ENCODE measurements around the gene APP. TPM values are rescaled to one million over a fixed set of nuclear protein-coding genes. Genes with fewer than 3 reads are reported as not detected.

APP gene
- total RNA-seq, 1 experiment from 2014 or later, result 560 TPM

- TF ChIP-seq ARID4B (CRISPR knock-in tag; IDR thresholded peaks at IDR 0.05; ENCODE audit: borderline replicate concordance), result no peak
These were observed 169.2 kb downstream of the APP start (continued) for GRCh38 chr21:26001356-26001755.

GRCh38 chr21:25999921-26000582, 170.5 kb downstream of the APP start:
- TF ChIP-seq CTCF (IDR thresholded peaks at IDR 0.05) (no peak), JUN (CRISPR knock-in tag; IDR thresholded peaks at IDR 0.05) (no peak), NFE2L1 (CRISPR knock-in tag; IDR thresholded peaks at IDR 0.05) (no peak), FOXP4 (CRISPR knock-in tag; IDR thresholded peaks at IDR 0.05) (no peak), FOXK1 (CRISPR knock-in tag; IDR thresholded peaks at IDR 0.05) (no peak), ZNF416 (CRISPR knock-in tag; IDR thresholded peaks at IDR 0.05) (no peak), ZMAT4 (CRISPR knock-in tag; IDR thresholded peaks at IDR 0.05) (no peak), GABPB1 (CRISPR knock-in tag; IDR thresholded peaks at IDR 0.05) (no peak), ATF2 (CRISPR knock-in tag; IDR thresholded peaks at IDR 0.05; ENCODE audit: borderline replicate concordance, low read depth) (no peak), FOXJ3 (CRISPR knock-in tag; IDR thresholded peaks at IDR 0.05; ENCODE audit: borderline replicate concordance) (no peak), GRHL2 (CRISPR knock-in tag; IDR thresholded peaks at IDR 0.05; ENCODE audit: insufficient replicate concordance, severe bottlenecking) (no peak), E2F5 (CRISPR knock-in tag; IDR thresholded peaks at IDR 0.05) (no peak), USF1 (CRISPR knock-in tag; IDR thresholded peaks at IDR 0.05) (no peak), ZNF138 (CRISPR knock-in tag; conservative IDR thresholded peaks at IDR 0.05) (no peak), SOX15 (CRISPR knock-in tag; IDR thresholded peaks at IDR 0.05) (no peak)
- H3K27me3 Mint-ChIP-seq (ENCODE audit: low read depth), result no peaks in the 10 kb centered on the region
- ChIA-PET POLR2A (no interaction called here), CTCF (no interaction called here)
- peaks cover 22% of the 10 kb centered on the region for H3K36me3 Mint-ChIP-seq
- peaks cover 76% of the 10 kb centered on the region for H3K4me1 Mint-ChIP-seq
- no peaks in the 10 kb centered on the region for H3K9me3 Mint-ChIP-seq
- DNase-seq (ENCODE audit: low spot score) (no peak), ATAC-seq (peak; percentile 10)
- H3K27ac Mint-ChIP-seq, result peak overlapping the region; percentile 98
- H3K4me3 Mint-ChIP-seq, result no peak overlapping the region
